HL-60 (cell line): Measurements from ENCODE around the gene ATXN7.

ENCODE experiments used
- DNase-seq, 2 experiments: peaks; one replicate each; pipeline ENCODE4 v3.0.0-alpha.2; 2010 to 2020; ENCODE audit warnings: low read depth in 1 of 2, low spot score in 1 of 2
- H3K27ac ChIP-seq: fragments of 250-450 bp; sonication (Bioruptor Pico); replicated peaks from 2 replicates; pipeline ENCODE4 v1.5.1; 2020; ENCODE audit warnings: mild to moderate bottlenecking, moderate library complexity
- H3K27me3 ChIP-seq: fragments of 250-450 bp; sonication (Bioruptor Pico); 2 replicates; pipeline ENCODE4 v1.5.1; 2021; ENCODE audit warnings: mild to moderate bottlenecking, moderate library complexity; ENCODE audit not compliant: insufficient read depth, poor library complexity, severe bottlenecking
- H3K4me3 ChIP-seq: replicated peaks from 2 replicates; pipeline ENCODE4 v1.5.1; 2011; ENCODE audit warnings: mild to moderate bottlenecking, control low read depth, low read length; ENCODE audit not compliant: insufficient read depth
- GABPA ChIP-seq: IDR thresholded peaks from 2 replicates; pipeline ENCODE4 v1.6.1; 2012; ENCODE audit warnings: low read depth
- POLR2AphosphoS5 ChIP-seq: IDR thresholded peaks from 2 replicates; pipeline ENCODE4 v1.6.1; 2012; ENCODE audit warnings: low read depth
- SPI1 ChIP-seq: IDR thresholded peaks from 2 replicates; pipeline ENCODE4 v1.6.1; 2012; ENCODE audit warnings: low read depth, mild to moderate bottlenecking, borderline replicate concordance
- TF ChIP-seq, protein P1 (sequence below): IDR thresholded peaks from 2 replicates; pipeline ENCODE4 v1.6.1; 2012; ENCODE audit warnings: low read depth; ENCODE audit not compliant: insufficient replicate concordance
- TF ChIP-seq, protein P2 (sequence below): IDR thresholded peaks from one replicate; pipeline ENCODE4 v1.5.1; 2011; ENCODE audit warnings: low read length, control low read depth, inconsistent platforms; ENCODE audit not compliant: insufficient read depth

Gene ATXN7

DNA sequence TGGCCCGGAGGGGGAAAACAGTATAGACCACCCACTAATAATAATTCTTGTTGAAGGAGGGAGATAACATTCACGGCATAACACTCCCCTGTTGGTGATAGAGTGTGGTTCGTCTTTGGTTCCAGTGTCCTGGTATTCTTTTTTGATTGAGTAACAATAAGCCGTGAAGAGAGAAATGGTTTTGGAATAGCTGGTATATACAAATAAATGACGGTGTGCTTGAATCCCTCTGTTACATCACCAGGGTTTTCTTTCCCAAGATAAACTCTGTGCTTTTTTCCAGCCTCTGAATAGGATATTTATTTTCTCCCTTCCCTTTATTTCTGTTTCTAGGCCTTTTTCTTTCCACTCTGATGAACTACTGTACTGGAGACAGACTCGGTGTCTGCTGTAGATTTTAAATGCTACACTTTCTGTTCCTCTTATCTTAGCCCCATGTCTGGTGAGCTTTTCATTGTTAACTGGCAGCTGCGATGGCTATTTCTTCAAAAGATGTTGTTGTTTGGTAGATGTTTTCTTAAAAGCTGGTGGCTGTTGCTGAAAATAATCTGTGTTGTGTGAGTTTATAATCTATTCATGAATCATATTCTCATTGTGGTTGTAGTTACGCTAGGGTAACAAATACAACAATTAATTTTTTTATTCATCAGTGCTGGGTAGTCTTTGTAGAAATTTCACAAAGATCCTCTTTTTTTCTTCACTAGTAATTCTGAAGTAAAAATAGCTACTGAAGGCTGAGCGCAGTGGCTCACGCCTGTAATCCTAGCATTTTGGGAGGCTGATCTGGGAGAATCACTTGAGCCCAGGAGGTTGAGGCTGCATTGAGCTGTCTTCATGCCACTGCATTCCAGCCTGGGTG lies 64.0 kb downstream of the ATXN7 start:
- Histone ChIP-seq H3K27me3 (no peaks in the 10 kb centered on the region), H3K27ac (no peak overlapping the region), H3K4me3 (no peak overlapping the region)
- TF ChIP-seq GABPA (no peak), POLR2AphosphoS5 (no peak), SPI1 (no peak)
- TF ChIP-seq, protein P1, sequence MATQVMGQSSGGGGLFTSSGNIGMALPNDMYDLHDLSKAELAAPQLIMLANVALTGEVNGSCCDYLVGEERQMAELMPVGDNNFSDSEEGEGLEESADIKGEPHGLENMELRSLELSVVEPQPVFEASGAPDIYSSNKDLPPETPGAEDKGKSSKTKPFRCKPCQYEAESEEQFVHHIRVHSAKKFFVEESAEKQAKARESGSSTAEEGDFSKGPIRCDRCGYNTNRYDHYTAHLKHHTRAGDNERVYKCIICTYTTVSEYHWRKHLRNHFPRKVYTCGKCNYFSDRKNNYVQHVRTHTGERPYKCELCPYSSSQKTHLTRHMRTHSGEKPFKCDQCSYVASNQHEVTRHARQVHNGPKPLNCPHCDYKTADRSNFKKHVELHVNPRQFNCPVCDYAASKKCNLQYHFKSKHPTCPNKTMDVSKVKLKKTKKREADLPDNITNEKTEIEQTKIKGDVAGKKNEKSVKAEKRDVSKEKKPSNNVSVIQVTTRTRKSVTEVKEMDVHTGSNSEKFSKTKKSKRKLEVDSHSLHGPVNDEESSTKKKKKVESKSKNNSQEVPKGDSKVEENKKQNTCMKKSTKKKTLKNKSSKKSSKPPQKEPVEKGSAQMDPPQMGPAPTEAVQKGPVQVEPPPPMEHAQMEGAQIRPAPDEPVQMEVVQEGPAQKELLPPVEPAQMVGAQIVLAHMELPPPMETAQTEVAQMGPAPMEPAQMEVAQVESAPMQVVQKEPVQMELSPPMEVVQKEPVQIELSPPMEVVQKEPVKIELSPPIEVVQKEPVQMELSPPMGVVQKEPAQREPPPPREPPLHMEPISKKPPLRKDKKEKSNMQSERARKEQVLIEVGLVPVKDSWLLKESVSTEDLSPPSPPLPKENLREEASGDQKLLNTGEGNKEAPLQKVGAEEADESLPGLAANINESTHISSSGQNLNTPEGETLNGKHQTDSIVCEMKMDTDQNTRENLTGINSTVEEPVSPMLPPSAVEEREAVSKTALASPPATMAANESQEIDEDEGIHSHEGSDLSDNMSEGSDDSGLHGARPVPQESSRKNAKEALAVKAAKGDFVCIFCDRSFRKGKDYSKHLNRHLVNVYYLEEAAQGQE: no peak
- TF ChIP-seq, protein P2, sequence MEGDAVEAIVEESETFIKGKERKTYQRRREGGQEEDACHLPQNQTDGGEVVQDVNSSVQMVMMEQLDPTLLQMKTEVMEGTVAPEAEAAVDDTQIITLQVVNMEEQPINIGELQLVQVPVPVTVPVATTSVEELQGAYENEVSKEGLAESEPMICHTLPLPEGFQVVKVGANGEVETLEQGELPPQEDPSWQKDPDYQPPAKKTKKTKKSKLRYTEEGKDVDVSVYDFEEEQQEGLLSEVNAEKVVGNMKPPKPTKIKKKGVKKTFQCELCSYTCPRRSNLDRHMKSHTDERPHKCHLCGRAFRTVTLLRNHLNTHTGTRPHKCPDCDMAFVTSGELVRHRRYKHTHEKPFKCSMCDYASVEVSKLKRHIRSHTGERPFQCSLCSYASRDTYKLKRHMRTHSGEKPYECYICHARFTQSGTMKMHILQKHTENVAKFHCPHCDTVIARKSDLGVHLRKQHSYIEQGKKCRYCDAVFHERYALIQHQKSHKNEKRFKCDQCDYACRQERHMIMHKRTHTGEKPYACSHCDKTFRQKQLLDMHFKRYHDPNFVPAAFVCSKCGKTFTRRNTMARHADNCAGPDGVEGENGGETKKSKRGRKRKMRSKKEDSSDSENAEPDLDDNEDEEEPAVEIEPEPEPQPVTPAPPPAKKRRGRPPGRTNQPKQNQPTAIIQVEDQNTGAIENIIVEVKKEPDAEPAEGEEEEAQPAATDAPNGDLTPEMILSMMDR: no peak
- no peak for DNase-seq

DNA sequence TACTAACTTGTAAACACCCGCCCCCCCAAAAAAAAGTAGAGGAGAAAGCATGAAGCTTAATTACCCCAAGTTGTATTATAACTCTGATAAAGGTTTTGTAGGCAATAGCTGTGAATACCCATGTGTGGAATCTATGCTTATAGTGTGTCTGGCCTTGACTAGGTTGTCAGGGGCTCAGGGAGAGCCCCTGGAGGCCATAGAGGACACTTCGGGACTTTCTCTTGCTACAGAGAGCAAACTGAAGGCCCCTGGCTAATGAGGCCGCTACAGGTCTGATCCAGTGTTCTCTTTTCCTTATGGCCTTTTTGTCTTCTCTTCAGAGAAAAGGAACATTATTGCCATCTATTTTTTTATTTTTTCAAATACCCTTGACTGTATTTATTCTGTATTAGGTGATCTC lies 67.6 kb downstream of the ATXN7 start:
- no peak for DNase-seq

DNA sequence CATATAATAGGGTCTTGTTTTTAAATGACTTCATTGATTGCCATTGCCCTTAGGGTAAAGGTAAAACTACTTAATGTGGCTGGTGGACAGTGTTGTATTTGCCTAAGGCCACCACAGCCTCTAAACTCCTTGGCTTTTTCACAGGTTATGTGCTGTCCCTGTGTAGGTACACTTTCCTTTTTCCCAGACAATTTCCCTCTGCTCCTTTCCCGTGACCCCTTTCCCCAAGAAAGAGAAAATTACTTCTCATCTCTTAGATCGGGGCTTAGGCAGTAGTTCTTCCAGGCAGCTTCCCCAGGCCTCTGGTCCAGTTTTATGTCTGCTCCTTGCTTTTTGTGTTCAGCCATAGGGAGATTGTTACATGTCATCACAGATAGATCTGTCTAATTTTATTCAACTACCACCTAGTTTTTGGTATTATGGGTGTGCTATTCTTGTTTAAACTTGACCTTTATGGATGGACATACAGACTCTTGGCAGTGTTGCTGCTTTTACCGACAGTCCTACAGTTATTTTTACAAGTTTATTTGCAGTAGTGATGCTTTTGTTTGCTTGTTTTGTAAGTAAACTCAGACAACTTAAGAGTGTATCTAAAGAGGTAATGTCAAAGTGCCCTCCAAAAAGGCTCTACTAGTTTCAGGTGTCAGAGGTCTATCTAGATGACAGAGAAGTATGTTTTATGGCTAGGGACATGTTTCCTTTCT lies 69.0 kb downstream of the ATXN7 start:
- H3K27me3 ChIP-seq: no peaks in the 10 kb centered on the region
- peak overlapping the region; percentile 25 for H3K27ac ChIP-seq
- DNase-seq: no peak
- no peak overlapping the region for H3K4me3 ChIP-seq
- TF ChIP-seq, protein P1: no peak
- TF ChIP-seq, protein P2: no peak
- TF ChIP-seq SPI1: no peak
- no peak for TF ChIP-seq GABPA
- no peak for TF ChIP-seq POLR2AphosphoS5

More for the DNA sequence above, 67.6 kb downstream of the ATXN7 start:
- TF ChIP-seq POLR2AphosphoS5 (no peak), SPI1 (no peak), GABPA (no peak)
- TF ChIP-seq, protein P1: no peak
- TF ChIP-seq, protein P2: no peak
- H3K4me3 ChIP-seq: no peak overlapping the region
- H3K27me3 ChIP-seq: no peaks in the 10 kb centered on the region
- no peak overlapping the region for H3K27ac ChIP-seq
